HCT116 (cell line): ENCODE data around the gene LRBA.

ENCODE experiments used
- CTCF ChIP-seq, 3 experiments: fragments of 200-600 bp in 1 of 3; sonication (generic) in 1 of 3; IDR thresholded peaks in 2 of 3; conservative IDR thresholded peaks in 1 of 3; 2 replicates each; pipeline ENCODE4 v1.5.1; 2012 to 2017; ENCODE audit warnings: low read depth in 2 of 3, low read length in 2 of 3, antibody characterized with exemption in 1 of 3, borderline replicate concordance in 1 of 3, control low read depth in 1 of 3, mild to moderate bottlenecking in 1 of 3, mixed read lengths in 1 of 3, mixed run types in 1 of 3, moderate library complexity in 1 of 3; ENCODE audit not compliant: insufficient read depth in 1 of 3
- ELF1 ChIP-seq: IDR thresholded peaks from 2 replicates; pipeline ENCODE4 v1.6.1; 2012; ENCODE audit warnings: low read depth, borderline replicate concordance
- EZH2 ChIP-seq: fragments of 200-600 bp; sonication (generic); IDR thresholded peaks from 2 replicates; pipeline ENCODE4 v1.6.1; 2017; ENCODE audit warnings: antibody characterized with exemption, mixed run types
- EZH2phosphoT487 ChIP-seq: fragments of 200-600 bp; IDR thresholded peaks from 2 replicates; pipeline ENCODE4 v1.6.1; 2018; ENCODE audit warnings: antibody characterized with exemption, borderline replicate concordance
- MAX ChIP-seq: IDR thresholded peaks from 2 replicates; pipeline ENCODE4 v1.6.1; 2012
- SIN3A ChIP-seq: IDR thresholded peaks from 2 replicates; pipeline ENCODE4 v1.6.1; 2012; ENCODE audit warnings: low read depth
- TCF7L2 ChIP-seq: IDR thresholded peaks from 2 replicates; pipeline ENCODE4 v1.7.0; 2011; ENCODE audit warnings: borderline replicate concordance, inconsistent platforms; ENCODE audit not compliant: insufficient read depth, insufficient read length; ENCODE audit errors: extremely low read depth
- YY1 ChIP-seq: IDR thresholded peaks from 2 replicates; pipeline ENCODE4 v1.6.1; 2011; ENCODE audit warnings: low read length, low read depth, moderate library complexity, mild to moderate bottlenecking; ENCODE audit not compliant: insufficient replicate concordance; ENCODE audit errors: extremely low read depth
- ZFX ChIP-seq: fragments of 450-650 bp; IDR thresholded peaks from 2 replicates; pipeline ENCODE4 v1.6.1; 2017

- TF ChIP-seq TCF7L2 (no peak), CTCF (IDR thresholded peaks at IDR 0.05 in 2 of 3, conservative IDR thresholded peaks at IDR 0.05 in 1 of 3; ENCODE audit: borderline replicate concordance in 1 of 3, insufficient read depth in 1 of 3, low read depth in 2 of 3, low read length in 2 of 3) (no peak), EZH2 (no peak), EZH2phosphoT487 (no peak), ZFX (no peak), SIN3A (no peak), MAX (no peak), YY1 (no peak), ELF1 (no peak)
Measured at GRCh38 chr4:150609131-150609530, 406.0 kb downstream of the LRBA start.
